Measurements from ENCODE around the gene GRIK4. TPM values are rescaled to one million over a fixed set of nuclear protein-coding genes. Genes with fewer than 3 reads are reported as not detected.

GRIK4 gene
- total and polyA plus RNA-seq, 9 of the 15 experiments (the other 6 are each of a cell fraction or from before 2014, with no cell fraction given) = not detected

- TF ChIP-seq EZH2 (IDR thresholded peaks at IDR 0.05; ENCODE audit: borderline replicate concordance, low read depth, low read length) (no peak), NFATC3 (IDR thresholded peaks at IDR 0.05) (no peak), CBX5 (IDR thresholded peaks at IDR 0.05; ENCODE audit: borderline replicate concordance, low read depth) (no peak), RAD51 (IDR thresholded peaks at IDR 0.05; ENCODE audit: borderline replicate concordance, low read depth) (no peak), DACH1 (IDR thresholded peaks at IDR 0.05; ENCODE audit: partially characterized antibody) (no peak), ZBTB8A (IDR thresholded peaks at IDR 0.05; ENCODE audit: partially characterized antibody) (no peak), SRF (CRISPR knock-in tag; IDR thresholded peaks at IDR 0.05) (no peak)
Observed at GRCh38 chr11:120794748-120795147, 283.2 kb downstream of the GRIK4 start (continued).

DNA sequence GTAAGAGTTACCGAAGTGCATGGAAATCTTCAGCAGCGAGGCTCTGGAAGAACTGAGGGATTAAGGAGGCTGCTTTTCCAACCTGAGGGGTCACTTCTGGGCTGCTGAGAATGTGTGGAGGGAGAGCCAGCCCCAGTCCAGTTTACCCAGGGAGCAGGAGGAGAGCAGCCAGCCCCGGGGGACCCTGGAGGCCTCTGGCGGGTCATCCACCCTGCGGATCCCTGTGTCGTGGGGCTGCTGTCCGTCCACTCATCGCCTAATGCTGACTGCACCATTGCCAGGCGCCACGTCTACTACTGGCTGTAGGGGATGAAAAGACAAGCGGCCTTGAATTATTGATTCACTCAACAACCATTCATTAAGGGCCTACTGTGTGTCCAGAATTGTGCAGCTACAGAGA, 283.6 kb downstream of the GRIK4 start:
- Histone ChIP-seq H2AFZ (ENCODE audit: low read depth, low read length) (no peak overlapping the region), H3K4me1 (replicated peaks in 1 of 2; ENCODE audit: control insufficient read depth in 2 of 2, insufficient read depth in 2 of 2, low read length in 2 of 2) (no peaks in the 10 kb centered on the region), H3K9me1 (ENCODE audit: control insufficient read depth, insufficient read depth, low read length) (no peaks in the 10 kb centered on the region), H3K27me3 (ENCODE audit: control insufficient read depth in 2 of 2, insufficient read depth in 2 of 2, low read length in 2 of 2) (peaks cover 6 to 42% of the 10 kb centered on the region in 2 experiments; a peak in 4 of 5 replicates), H4K20me1 (replicated peaks; ENCODE audit: control insufficient read depth, insufficient read depth, low read length) (peaks cover 10% of the 10 kb centered on the region; the same call in 1 of the 2 replicates), H3K9me3 (replicated peaks; ENCODE audit: control insufficient read depth, insufficient read depth, low read depth, low read length) (no peaks in the 10 kb centered on the region), H3K9ac (ENCODE audit: insufficient read depth in 1 of 2, low read depth in 2 of 2, low read length in 2 of 2) (no peak overlapping the region), H3K27ac (ENCODE audit: extremely low read depth, low read depth, low read length) (no peak overlapping the region), H3K79me2 (ENCODE audit: control insufficient read depth, insufficient read depth, low read length) (no peaks in the 10 kb centered on the region), H3K4me3 (no peak overlapping the region), H3K36me3 (ENCODE audit: control insufficient read depth, insufficient read depth, low read length) (no peaks in the 10 kb centered on the region), H3K4me2 (ENCODE audit: insufficient read depth, low read length) (no peak overlapping the region)
- 0% methylated on average over 11 of the region's 11 CpGs for WGBS (ENCODE audit: insufficient coverage, low coverage, missing lambda C conversion rate)
- ChIA-PET CTCF (ENCODE audit: low intra/inter-chr PET ratio) (no interaction called here), POLR2A (no interaction called here)
- intact Hi-C loops (cut with micrococcal nuclease) = no loop called here
- ATAC-seq = no peak
- TF ChIP-seq POLR2AphosphoS5 (IDR thresholded peaks at IDR 0.05; ENCODE audit: control insufficient read depth, insufficient read depth, low read depth, low read length) (no peak), PBX2 (CRISPR knock-in tag; IDR thresholded peaks at IDR 0.05; ENCODE audit: low read depth) (no peak), PBX2 (tag; conservative IDR thresholded peaks at IDR 0.05; ENCODE audit: low read depth) (no peak), ZNF140 (CRISPR knock-in tag; IDR thresholded peaks at IDR 0.05) (no peak), SMARCB1 (IDR thresholded peaks at IDR 0.05; ENCODE audit: insufficient read length, low read depth) (no peak), NELFE (IDR thresholded peaks at IDR 0.05; ENCODE audit: insufficient read depth, insufficient read length) (no peak), ADNP (tag; IDR thresholded peaks at IDR 0.05) (no peak), HMGXB4 (CRISPR knock-in tag; IDR thresholded peaks at IDR 0.05) (no peak), ZNF766 (CRISPR knock-in tag; conservative IDR thresholded peaks at IDR 0.05) (no peak), SMARCA5 (IDR thresholded peaks at IDR 0.05) (no peak), NRF1 (conservative IDR thresholded peaks at IDR 0.05 in 1 of 2, IDR thresholded peaks at IDR 0.05 in 1 of 2) (no peak)
- FAIRE-seq = no peak
- in situ Hi-C loops (cut with MboI) = no loop called here
- BruUV-seq (replicated peaks) = no TSS peak
- DNase-seq (ENCODE audit: extremely low read depth in 1 of 4, low spot score in 3 of 4) = no peak

Data from K562 (cell line).